ENCODE measurements around the gene TP53TG5.

Gene TP53TG5

Small RNA genes lying within 50 kb of the gene (small RNA-seq; reads per million reads assigned to genes)
- 0.54 reads per million for gene MIR6812 (ENCODE audit: insufficient read depth)
